H1 (cell line): ENCODE measurements around the gene ANAPC5. TPM values are rescaled to one million over a fixed set of nuclear protein-coding genes. Genes with fewer than 3 reads are reported as not detected.
A peak's percentile ranks its signal among the peaks of the same experiment; 100 is the strongest.

Experiments used
- CTCF ChIA-PET: fragments of 300-600 bp; sonication (Branson Sonifier 250); formaldehyde crosslinking; loops from one replicate; lab custom pipeline; 2021; ENCODE audit not compliant: partially characterized antibody; lab: Charles Lee
- POLR2A ChIA-PET: fragments of 300-600 bp; sonication (Branson Sonifier 250); formaldehyde crosslinking; loops from one replicate; lab custom pipeline; 2021; ENCODE audit warnings: inconsistent platforms; ENCODE audit not compliant: partially characterized antibody; lab: Charles Lee
- DNase-seq, 2 experiments: peaks; one replicate each; pipeline versions ENCODE4 v3.0.0 to v3.0.0-alpha.2; 2010 to 2022; ENCODE audit warnings: low spot score in 2 of 2, low read depth in 1 of 2, mixed read lengths in 1 of 2
- FAIRE-seq: peaks from 2 replicates; lab custom pipeline; 2011; peaks lifted over from hg19 to GRCh38; lab: Jason Lieb, UNC
- H2AFZ ChIP-seq: 2 replicates; pipeline ENCODE4 v1.8.1; 2012; ENCODE audit warnings: low read length, inconsistent platforms
- H2AK5ac ChIP-seq: 2 replicates; pipeline ENCODE4 v1.6.1; 2013; ENCODE audit warnings: low read depth, low read length
- H2BK120ac ChIP-seq: replicated peaks from 2 replicates; pipeline ENCODE3; 2013; ENCODE audit warnings: low read depth, low read length, inconsistent platforms
- H2BK12ac ChIP-seq: 2 replicates; pipeline ENCODE4 v1.6.1; 2013; ENCODE audit warnings: low read depth, low read length
- H2BK15ac ChIP-seq: 2 replicates; pipeline ENCODE4 v1.6.1; 2013; ENCODE audit warnings: low read length
- H2BK20ac ChIP-seq: 2 replicates; pipeline ENCODE4 v1.6.1; 2013; ENCODE audit warnings: low read length
- H2BK5ac ChIP-seq: 2 replicates; pipeline ENCODE4 v1.6.1; 2013; ENCODE audit warnings: low read depth, low read length
- H3K14ac ChIP-seq: 2 replicates; pipeline ENCODE4 v1.6.1; 2013; ENCODE audit warnings: inconsistent platforms; ENCODE audit not compliant: insufficient read length
- H3K18ac ChIP-seq: 2 replicates; pipeline ENCODE4 v1.6.1; 2013; ENCODE audit warnings: low read length; ENCODE audit errors: extremely low read depth
- H3K23ac ChIP-seq: 2 replicates; pipeline ENCODE4 v1.6.1; 2013; ENCODE audit warnings: inconsistent platforms; ENCODE audit not compliant: insufficient read length
- H3K23me2 ChIP-seq: 2 replicates; pipeline ENCODE4 v1.6.1; 2013; ENCODE audit warnings: low read depth, low read length
- H3K27ac ChIP-seq: 2 replicates; pipeline ENCODE4 v1.6.1; 2011; ENCODE audit warnings: low read depth, low read length, inconsistent platforms
- H3K27me3 ChIP-seq, 4 experiments: replicated peaks in 1 of 4; 1 replicate in 1 of 4; 2 replicates in 3 of 4; pipeline versions ENCODE4 v1.6.1 to v1.8.1; 2011 to 2013; ENCODE audit warnings: low read length in 3 of 4, mild to moderate bottlenecking in 3 of 4, inconsistent platforms in 2 of 4, mixed read lengths in 2 of 4, moderate library complexity in 1 of 4; ENCODE audit not compliant: control insufficient read depth in 3 of 4, insufficient read depth in 3 of 4; ENCODE audit errors: extremely low read depth in 1 of 4
- H3K36me3 ChIP-seq, 4 experiments: 2 replicates each; pipeline versions ENCODE4 v1.6.1 to v1.8.1; 2011 to 2013; ENCODE audit warnings: mild to moderate bottlenecking in 4 of 4, low read length in 3 of 4, moderate library complexity in 2 of 4, control low read depth in 1 of 4, inconsistent platforms in 1 of 4; ENCODE audit not compliant: insufficient read depth in 4 of 4, control insufficient read depth in 2 of 4
- H3K4ac ChIP-seq: replicated peaks from 2 replicates; pipeline ENCODE3; 2013; ENCODE audit warnings: low read length, low read depth, mixed read lengths, inconsistent platforms; ENCODE audit not compliant: insufficient read length
- H3K4me1 ChIP-seq, 4 experiments: replicated peaks in 1 of 4; 1 replicate in 1 of 4; 2 replicates in 3 of 4; pipeline versions ENCODE4 v1.6.1 to v1.8.1; 2011 to 2013; ENCODE audit warnings: low read length in 3 of 4, inconsistent platforms in 2 of 4, mixed read lengths in 1 of 4; ENCODE audit not compliant: insufficient read depth in 4 of 4, control insufficient read depth in 3 of 4
- H3K4me2 ChIP-seq, 2 experiments: 2 replicates each; pipeline versions ENCODE4 v1.6.1 to v1.8.1; 2011 to 2013; ENCODE audit warnings: low read depth in 2 of 2, low read length in 2 of 2, control low read depth in 1 of 2, inconsistent platforms in 1 of 2, mild to moderate bottlenecking in 1 of 2; ENCODE audit not compliant: insufficient read depth in 1 of 2
- H3K4me3 ChIP-seq, 4 experiments: fragments of 200-600, 300-600 bp in 1 of 4; sonication (generic), shearing (Covaris generic), sonication (Bioruptor Twin) in 1 of 4; 2 replicates each; pipeline versions ENCODE4 v1.5.1 to v1.8.1; 2011 to 2016; ENCODE audit warnings: low read length in 4 of 4, low read depth in 3 of 4, control low read depth in 2 of 4, inconsistent platforms in 2 of 4, mild to moderate bottlenecking in 2 of 4, mixed read lengths in 1 of 4, moderate library complexity in 1 of 4; ENCODE audit not compliant: insufficient read depth in 2 of 4; ENCODE audit errors: extremely low read depth in 1 of 4
- H3K56ac ChIP-seq: replicated peaks from 2 replicates; pipeline ENCODE3; 2013; ENCODE audit warnings: low read depth, mild to moderate bottlenecking, mixed read lengths, low read length, inconsistent platforms; ENCODE audit not compliant: insufficient read length
- H3K79me1 ChIP-seq: 2 replicates; pipeline ENCODE4 v1.6.1; 2013; ENCODE audit warnings: low read depth, low read length, control low read depth
- H3K79me2 ChIP-seq, 2 experiments: 2 replicates each; pipeline versions ENCODE4 v1.6.1 to v1.8.1; 2012 to 2013; ENCODE audit warnings: low read length in 2 of 2, mild to moderate bottlenecking in 2 of 2, inconsistent platforms in 1 of 2; ENCODE audit not compliant: insufficient read depth in 2 of 2, control insufficient read depth in 1 of 2
- H3K9ac ChIP-seq, 4 experiments: replicated peaks in 1 of 4; 1 replicate in 1 of 4; 2 replicates in 3 of 4; pipeline versions ENCODE4 v1.6.1 to v1.8.1; 2011 to 2013; ENCODE audit warnings: low read depth in 3 of 4, low read length in 3 of 4, control low read depth in 2 of 4, mild to moderate bottlenecking in 2 of 4, moderate library complexity in 2 of 4, inconsistent platforms in 1 of 4; ENCODE audit errors: extremely low read depth in 1 of 4
- H3K9me3 ChIP-seq, 2 experiments: 2 replicates each; pipeline versions ENCODE4 v1.6.1 to v1.8.1; 2012 to 2013; ENCODE audit warnings: mild to moderate bottlenecking in 2 of 2, moderate library complexity in 2 of 2, control low read depth in 1 of 2, inconsistent platforms in 1 of 2, low read depth in 1 of 2, low read length in 1 of 2, mixed read lengths in 1 of 2; ENCODE audit not compliant: insufficient read depth in 2 of 2
- H4K20me1 ChIP-seq, 2 experiments: replicated peaks in 1 of 2; 2 replicates each; pipeline versions ENCODE3 to v1.8.1; 2011 to 2013; ENCODE audit warnings: inconsistent platforms in 2 of 2, low read length in 2 of 2, mild to moderate bottlenecking in 1 of 2; ENCODE audit not compliant: insufficient read depth in 2 of 2, control insufficient read depth in 1 of 2
- H4K5ac ChIP-seq: 2 replicates; pipeline ENCODE4 v1.6.1; 2013; ENCODE audit warnings: low read length, low read depth, mixed read lengths, inconsistent platforms; ENCODE audit not compliant: insufficient read length
- H4K8ac ChIP-seq: 2 replicates; pipeline ENCODE4 v1.8.0; 2013; ENCODE audit warnings: mild to moderate bottlenecking, moderate library complexity, low read length, inconsistent platforms; ENCODE audit not compliant: insufficient read depth; ENCODE audit errors: extremely low read depth
- H4K91ac ChIP-seq: replicated peaks from 2 replicates; pipeline ENCODE3; 2013; ENCODE audit warnings: low read length, mixed read lengths, inconsistent platforms; ENCODE audit not compliant: insufficient read length
- CTBP2 ChIP-seq: IDR thresholded peaks from 2 replicates; pipeline ENCODE4 v1.7.0; 2011; ENCODE audit warnings: borderline replicate concordance, mild to moderate bottlenecking, moderate library complexity, mixed read lengths, low read length; ENCODE audit not compliant: insufficient read depth, insufficient read length
- HDAC6 ChIP-seq: IDR thresholded peaks from one replicate; pipeline ENCODE4 v1.7.1; 2012; ENCODE audit warnings: low read depth, mild to moderate bottlenecking, inconsistent platforms, low read length, moderate library complexity
- JUND ChIP-seq: IDR thresholded peaks from 2 replicates; pipeline ENCODE4 v1.6.1; 2011; ENCODE audit warnings: mild to moderate bottlenecking, improper control_type of control experiment, low read length
- POU5F1 ChIP-seq: IDR thresholded peaks from 2 replicates; pipeline ENCODE4 v1.6.1; 2011; ENCODE audit warnings: low read depth, mild to moderate bottlenecking, low read length, moderate library complexity
- RAD21 ChIP-seq, 2 experiments: IDR thresholded peaks in 1 of 2; conservative IDR thresholded peaks in 1 of 2; 2 replicates each; pipeline ENCODE4 v1.6.1; 2011; ENCODE audit warnings: low read depth in 2 of 2, low read length in 2 of 2, improper control_type of control experiment in 1 of 2, inconsistent platforms in 1 of 2, mild to moderate bottlenecking in 1 of 2, moderate library complexity in 1 of 2
- SIN3A ChIP-seq, 2 experiments: IDR thresholded peaks in 1 of 2; conservative IDR thresholded peaks in 1 of 2; 2 replicates each; pipeline ENCODE4 v1.6.1; 2011 to 2012; ENCODE audit warnings: low read length in 2 of 2, improper control_type of control experiment in 1 of 2, low read depth in 1 of 2, mild to moderate bottlenecking in 1 of 2
- WGBS, 2 experiments: shearing (Covaris generic) in 1 of 2; methylation state at CpG; one replicate each; pipeline versions ENCODE4 v1.1.6 to v1.1.7; 2013 to 2015; ENCODE audit warnings: low lambda C conversion rate in 2 of 2, mixed read lengths in 2 of 2, inconsistent platforms in 1 of 2, low coverage in 1 of 2, missing lambda C conversion rate in 1 of 2; ENCODE audit not compliant: insufficient replicate concordance in 2 of 2, insufficient coverage in 1 of 2, insufficient read length in 1 of 2; ENCODE audit errors: extremely low coverage in 1 of 2, missing lambda C conversion rate in 1 of 2; 5-methylcytosine and 5-hydroxymethylcytosine counted together
- polyA plus RNA-seq, 7 experiments: library from polyadenylated mRNA; depleted of rRNA in 3 of 7; stranded (reverse) in 5 of 7; unstranded in 2 of 7; fragments of >200 nt in 5 of 7; fragments of 200-250 nt in 2 of 7; gene quantifications; 1 replicate in 5 of 7; 2 replicates in 1 of 7; 4 replicates in 1 of 7; pipeline versions ENCODE4 v1.2.1 to v1.2.3, GENCODE V29; 2011 to 2013; ENCODE audit warnings: missing spikeins in 2 of 7, mixed read lengths in 2 of 7
- total RNA-seq: library from RNA; stranded (reverse); fragmentation: NEBNext Ultra II Directional; extraction: Animal tissue kit (Norgen Biotek cat#: 25700); gene quantifications from 2 replicates; pipeline ENCODE4 v1.2.1, GENCODE V29; 2021

The ANAPC5 gene
- total and polyA plus RNA-seq, 2 of the 8 experiments (the other 6 are each of a cell fraction or from before 2014, with no cell fraction given), result 103 to 127 TPM

- Histone ChIP-seq H3K23me2 (peaks cover 8% of the 10 kb centered on the region), H4K91ac (peak within 1 kb of the TSS; percentile 81), H3K9ac (peak within 1 kb of the TSS; percentile 82 to 93 (median 84)), H4K20me1 (peaks cover 0 to 3% of the 10 kb centered on the region in 2 experiments), H2BK5ac (peak within 1 kb of the TSS; percentile 80), H3K14ac (no peak within 1 kb of the TSS), H2AK5ac (no peak within 1 kb of the TSS; the same call in 1 of the 2 replicates), H3K9me3 (no peaks in the 10 kb centered on the region), H3K4me1 (peaks cover 0 to 4% (median under 1%) of the 10 kb centered on the region in 4 experiments; a peak in 1 of 7 replicates), H3K4ac (peak within 1 kb of the TSS; percentile 94), H3K18ac (peak within 1 kb of the TSS; percentile 95), H3K79me2 (peaks cover 4 to 37% of the 10 kb centered on the region in 2 experiments; a peak in 3 of 4 replicates), H3K4me3 (peak within 1 kb of the TSS; percentile 76 to 87 (median 86)), H3K27ac (peak within 1 kb of the TSS; percentile 83), H2BK20ac (no peak within 1 kb of the TSS), H4K5ac (peak within 1 kb of the TSS; percentile 89), H3K36me3 (peaks cover 0 to 4% (median 0%) of the 10 kb centered on the region in 4 experiments; a peak in 1 of 8 replicates), H2BK12ac (peak within 1 kb of the TSS; percentile 13; the same call in 1 of the 2 replicates), H3K23ac (no peak within 1 kb of the TSS), H3K4me2 (peak within 1 kb of the TSS; percentile 79 to 99), H4K8ac (peak within 1 kb of the TSS; percentile 93), H2BK120ac (no peak within 1 kb of the TSS), H2AFZ (no peak within 1 kb of the TSS; the same call in 1 of the 2 replicates), H3K79me1 (peaks cover 4% of the 10 kb centered on the region), H3K27me3 (no peaks in the 10 kb centered on the region), H2BK15ac (no peak within 1 kb of the TSS), H3K56ac (peak within 1 kb of the TSS; percentile 82)
- ChIA-PET POLR2A (interaction anchor here (0.6 to 3.0 kb wide), 22 partner anchors 9 to 489 kb away, joined by 3 to 22 read pairs (median 4); partner anchors contain the start of genes ANAPC5, CAMKK2 and KDM2B), CTCF (interaction anchor here (0.5 to 3.8 kb wide), 6 partner anchors 34 to 196 kb away, joined by 3 to 18 read pairs (median 3); no protein-coding TSS in a partner anchor)
- FAIRE-seq (no peak), DNase-seq (peak; percentile 94 to 98)
- WGBS, 2 experiments, result 2% methylated on average over 71 of the region's 77 CpGs; no CpG with 5 or more reads in 1 of the 2 experiments
- peak; percentile 2 to 69; a peak in 1 of 4 replicates for TF ChIP-seq SIN3A (conservative IDR thresholded peaks at IDR 0.05 in 1 of 2, IDR thresholded peaks at IDR 0.05 in 1 of 2; ENCODE audit: low read depth in 1 of 2, low read length in 2 of 2)
- TF ChIP-seq CTBP2, result no peak
- no peak for TF ChIP-seq RAD21 (IDR thresholded peaks at IDR 0.05 in 1 of 2, conservative IDR thresholded peaks at IDR 0.05 in 1 of 2; ENCODE audit: low read depth in 2 of 2, low read length in 2 of 2)
- no peak for TF ChIP-seq POU5F1
- no peak for TF ChIP-seq JUND
- no peak for TF ChIP-seq HDAC6
Measured at GRCh38 chr12:121399391-121400331, 47.5 kb upstream of the ANAPC5 start, which contains the start of gene RNF34. Gene RNF34 (plus strand): TSS chr12:121400118. CDS start chr12:121400213, 95 bp downstream.
